GM12878 (cell line): ENCODE results near the gene ACTL6B. TPM values are rescaled to one million over a fixed set of nuclear protein-coding genes. Genes with fewer than 3 reads are reported as not detected.

Experiments
- BCL3 ChIP-seq: IDR thresholded peaks from 2 replicates; pipeline ENCODE4 v1.6.1; 2011; ENCODE audit warnings: borderline replicate concordance, low read depth, mild to moderate bottlenecking, moderate library complexity, low read length; ENCODE audit not compliant: insufficient read depth, poor library complexity, severe bottlenecking
- CEBPB ChIP-seq, 2 experiments: fragments of 150-350 bp in 1 of 2; IDR thresholded peaks; 2 replicates each; pipeline ENCODE4 v1.6.1; 2012 to 2014; ENCODE audit warnings: low read depth in 2 of 2, low read length in 2 of 2, borderline replicate concordance in 1 of 2, inconsistent platforms in 1 of 2
- FOXK2 ChIP-seq: fragments of 450-650 bp; IDR thresholded peaks from 2 replicates; pipeline ENCODE4 v1.6.1; 2017; ENCODE audit warnings: mild to moderate bottlenecking, moderate library complexity
- HSF1 ChIP-seq: fragments of 150-350 bp; IDR thresholded peaks from 2 replicates; pipeline ENCODE4 v1.6.1; 2014; ENCODE audit warnings: mild to moderate bottlenecking, low read depth, low read length
- MYC ChIP-seq: IDR thresholded peaks from 2 replicates; pipeline ENCODE4 v1.6.1; 2011; ENCODE audit warnings: mild to moderate bottlenecking, low read length, moderate library complexity, inconsistent platforms; ENCODE audit not compliant: insufficient read depth, insufficient replicate concordance, insufficient read length, severe bottlenecking
- USF2 ChIP-seq: IDR thresholded peaks from 2 replicates; pipeline ENCODE4 v1.6.1; 2011; ENCODE audit warnings: low read depth, low read length, improper control_type of control experiment, borderline replicate concordance
- polyA plus RNA-seq, 11 experiments: library from polyadenylated mRNA; depleted of rRNA in 4 of 11; unstranded in 6 of 11; stranded (reverse) in 5 of 11; fragments of >200 nt; fragmentation: Nextera tagmentation in 4 of 11; fragmentation: Illumina TruSeq in 1 of 11; extraction: Ambion mirVana in 4 of 11; extraction: Trizol in 1 of 11; gene quantifications; 1 replicate in 1 of 11; 2 replicates in 10 of 11; pipeline versions ENCODE4 v1.2.1 to v1.2.3, GENCODE V29; 2011 to 2016; ENCODE audit warnings: inconsistent platforms in 2 of 11, missing spikeins in 2 of 11, low read depth in 1 of 11
- total RNA-seq, 4 experiments: library from RNA; depleted of rRNA in 3 of 4; stranded (reverse); fragments of >200 nt in 3 of 4; fragmentation: Illumina TruSeq in 1 of 4; extraction: Trizol in 1 of 4; gene quantifications; 2 replicates each; pipeline versions ENCODE4 v1.2.1 to v1.2.3, GENCODE V29; 2013 to 2021

ACTL6B gene
- total and polyA plus RNA-seq, 10 of the 15 experiments (the other 5 are each of a cell fraction or from before 2014, with no cell fraction given), result not detected

GRCh38 chr7:100683659-100684533, 27.6 kb upstream of the ACTL6B start (continued):
- TF ChIP-seq BCL3 (no peak), HSF1 (no peak), CEBPB (IDR thresholded peaks at IDR 0.05; ENCODE audit: borderline replicate concordance in 1 of 2, low read depth in 2 of 2, low read length in 2 of 2) (no peak), MYC (no peak), USF2 (no peak), FOXK2 (no peak)
